ENCODE measurements around the gene ZNF506.

GRCh38 chr19:19749908-19750841 is 71.4 kb downstream of the ZNF506 start:
- TF ChIP-seq CTCF (IDR thresholded peaks at IDR 0.05) = no peak
- no peak for TF ChIP-seq POLR2A (IDR thresholded peaks at IDR 0.05)

All from heart left ventricle (tissue), 13 donors.